ENCODE data around the gene ELOB.

ELOB gene

GRCh38 chr16:2777231-2777902 lies at the start of gene ELOB:
Gene ELOB, minus strand, starts transcription at chr16:2777280. Its CDS starts 41 bp downstream, at chr16:2777239.
- FAIRE-seq = no peak

DNA sequence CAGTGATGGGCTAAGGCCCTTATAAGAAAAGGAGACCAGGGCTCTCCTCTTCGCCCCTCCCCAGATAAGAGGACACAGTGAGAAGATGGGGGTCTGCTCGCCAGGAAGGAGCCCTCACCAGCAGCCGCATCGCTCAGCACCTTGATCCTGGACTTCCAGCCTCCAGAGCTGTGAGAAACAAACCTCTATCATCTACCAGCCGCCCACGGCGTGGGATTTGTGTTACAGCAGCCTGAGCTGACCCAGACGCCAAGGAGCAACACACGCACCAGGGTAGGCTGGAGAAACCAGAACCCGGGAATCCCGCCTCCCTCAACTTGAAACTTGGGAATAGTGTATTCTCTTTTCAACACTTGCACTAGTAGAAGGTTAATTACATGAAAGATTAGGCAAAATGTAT lies 48.8 kb upstream of the ELOB start:
- FAIRE-seq = no peak

DNA sequence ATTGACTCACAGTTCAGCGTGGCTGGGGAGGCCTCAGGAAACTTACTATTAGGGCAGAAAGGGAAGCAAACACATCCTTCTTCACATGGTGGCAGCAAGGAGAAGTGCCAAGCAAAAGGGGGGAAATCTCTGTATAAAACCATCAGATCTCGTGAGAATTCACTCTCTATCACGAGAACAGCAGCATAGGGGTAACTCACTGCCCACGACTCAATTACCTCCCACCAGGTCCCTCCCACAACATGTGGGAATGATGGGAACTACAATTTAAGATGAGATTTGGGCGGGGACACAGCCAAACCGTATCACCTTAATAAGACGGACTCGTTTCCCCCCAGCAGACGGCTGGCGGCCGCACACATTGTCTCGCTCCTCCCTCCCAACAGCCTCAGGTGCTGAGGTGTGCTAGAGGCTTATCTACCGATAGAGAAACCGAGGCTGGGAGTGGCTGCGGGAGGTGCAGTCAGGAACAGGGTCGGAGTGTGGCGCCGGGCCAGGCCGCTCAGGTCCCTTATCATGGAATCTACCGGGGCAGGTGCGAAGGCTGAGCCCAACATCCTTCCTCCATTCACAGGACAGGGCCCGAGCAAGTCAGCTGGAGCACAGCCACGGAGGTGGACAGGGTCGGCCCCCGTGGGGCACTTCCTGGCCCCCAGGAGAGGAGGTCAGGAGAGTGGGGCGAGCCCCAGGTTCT lies 48.1 kb upstream of the ELOB start:
- no peak for FAIRE-seq

- FAIRE-seq = no peak
Observed at GRCh38 chr16:2824626-2825025, 47.5 kb upstream of the ELOB start.

DNA sequence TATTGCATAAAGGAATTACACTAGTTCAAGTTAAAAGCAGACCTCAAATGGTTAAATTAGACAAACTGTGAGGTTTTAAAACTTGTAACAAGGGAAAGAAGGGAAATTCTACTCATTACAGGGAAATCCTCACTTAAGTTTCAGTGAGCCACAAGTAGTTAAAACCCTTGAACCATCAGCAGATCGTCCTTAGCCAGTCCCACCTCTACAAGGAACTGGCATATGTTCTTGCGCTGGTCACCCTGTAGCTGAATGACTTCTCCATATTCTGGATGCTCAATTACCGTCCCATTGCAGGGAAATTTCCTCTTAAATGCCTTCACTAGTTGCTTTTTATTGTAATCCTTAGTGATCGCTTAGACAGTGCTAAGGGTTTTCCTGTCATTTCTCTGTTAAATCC lies 45.4 kb upstream of the ELOB start:
- no peak for FAIRE-seq

GRCh38 chr16:2822158-2822495 lies 45.0 kb upstream of the ELOB start:
- FAIRE-seq = no peak

DNA sequence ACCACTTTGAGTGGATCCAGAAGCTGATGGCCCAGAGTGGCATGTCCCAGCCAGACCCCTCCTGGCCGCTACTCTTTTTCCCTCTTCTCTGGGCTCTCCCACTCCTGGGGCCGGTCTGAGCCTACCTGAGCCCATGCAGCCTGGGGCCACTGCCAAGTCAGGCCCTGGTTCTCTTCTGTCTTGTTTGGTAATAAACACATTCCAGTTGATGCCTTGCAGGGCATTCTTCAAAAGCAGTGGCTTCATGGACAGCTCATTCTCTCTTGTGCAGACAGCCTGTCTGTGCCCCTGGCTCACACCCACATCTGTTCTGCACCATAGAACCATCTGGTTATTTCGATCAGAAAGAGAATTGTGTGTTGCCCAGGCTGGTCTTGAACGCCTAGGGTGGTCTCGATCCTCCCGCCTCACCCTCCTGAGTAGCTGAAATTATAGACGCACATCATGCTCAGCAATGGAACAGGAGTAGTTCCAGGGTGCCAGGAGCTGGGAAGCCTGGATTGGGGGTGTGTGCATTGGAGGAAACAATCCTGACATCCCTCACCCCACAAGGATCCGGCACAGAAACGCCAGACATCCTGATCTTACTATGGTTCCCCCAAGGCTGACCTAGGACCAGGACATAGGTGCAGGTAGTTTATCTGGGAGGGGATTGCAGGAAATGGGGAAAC lies 44.5 kb upstream of the ELOB start:
- FAIRE-seq = no peak

DNA sequence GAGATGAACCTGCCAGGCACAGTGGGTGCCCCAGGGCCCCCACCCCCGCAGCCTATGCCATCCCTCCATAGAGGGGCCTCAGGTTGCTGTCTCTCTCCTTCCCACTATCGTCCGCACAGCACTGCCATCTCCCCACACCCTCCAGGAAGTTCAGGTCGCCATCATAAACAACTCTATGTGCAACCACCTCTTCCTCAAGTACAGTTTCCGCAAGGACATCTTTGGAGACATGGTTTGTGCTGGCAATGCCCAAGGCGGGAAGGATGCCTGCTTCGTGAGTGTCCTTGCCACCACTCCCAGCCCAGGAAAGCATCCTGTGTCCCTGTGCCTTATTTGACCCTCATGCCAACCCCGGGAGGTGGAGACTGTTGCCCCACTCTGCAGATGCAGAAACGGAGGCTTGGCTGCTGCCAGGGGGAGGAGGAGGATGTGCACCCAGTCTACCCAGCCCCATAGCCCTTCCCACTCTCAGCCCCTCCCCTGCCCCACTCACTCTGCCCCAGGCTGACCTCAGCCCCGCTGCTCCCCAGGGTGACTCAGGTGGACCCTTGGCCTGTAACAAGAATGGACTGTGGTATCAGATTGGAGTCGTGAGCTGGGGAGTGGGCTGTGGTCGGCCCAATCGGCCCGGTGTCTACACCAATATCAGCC lies 43.9 kb upstream of the ELOB start:
- no peak for FAIRE-seq

GRCh38 chr16:2819939-2820835 lies 43.1 kb upstream of the ELOB start:
- FAIRE-seq = no peak

GRCh38 chr16:2819179-2819938 lies 42.3 kb upstream of the ELOB start:
- no peak for FAIRE-seq

DNA sequence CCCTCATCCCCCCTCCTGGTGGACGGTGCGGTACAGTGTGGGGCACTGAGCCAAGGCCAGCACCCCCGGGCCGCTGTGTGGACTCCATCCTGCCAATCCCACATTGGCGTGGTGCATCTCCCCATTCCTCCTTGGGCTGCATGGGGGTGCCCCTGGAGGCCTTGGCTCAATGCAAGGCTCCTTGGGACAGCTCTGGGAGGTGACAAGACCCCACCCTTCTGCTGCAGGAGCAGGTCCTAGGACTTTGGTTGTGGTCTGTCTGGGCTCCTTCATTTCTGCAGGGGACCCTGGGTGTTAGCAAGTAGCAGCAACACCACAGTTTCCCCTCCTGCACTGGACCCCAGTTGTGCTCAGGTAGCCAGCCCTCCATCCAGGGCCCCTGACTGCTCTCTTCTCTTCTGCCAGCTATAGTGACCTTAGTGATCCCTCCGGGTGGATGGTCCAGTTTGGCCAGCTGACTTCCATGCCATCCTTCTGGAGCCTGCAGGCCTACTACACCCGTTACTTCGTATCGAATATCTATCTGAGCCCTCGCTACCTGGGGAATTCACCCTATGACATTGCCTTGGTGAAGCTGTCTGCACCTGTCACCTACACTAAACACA lies 41.3 kb upstream of the ELOB start:
- FAIRE-seq = no peak

- no peak for FAIRE-seq
Observed at GRCh38 chr16:2817340-2818271, 40.5 kb upstream of the ELOB start.

GRCh38 chr16:2816751-2817339 lies 39.8 kb upstream of the ELOB start, which contains the start of gene PRSS21:
Gene PRSS21, plus strand, starts transcription at chr16:2817237. Its CDS starts 32 bp downstream, at chr16:2817269.
- FAIRE-seq = no peak

- no peak for FAIRE-seq
Observed at GRCh38 chr16:2815299-2815771, 38.3 kb upstream of the ELOB start.

GRCh38 chr16:2814551-2815298 lies 37.6 kb upstream of the ELOB start:
- no peak for FAIRE-seq

DNA sequence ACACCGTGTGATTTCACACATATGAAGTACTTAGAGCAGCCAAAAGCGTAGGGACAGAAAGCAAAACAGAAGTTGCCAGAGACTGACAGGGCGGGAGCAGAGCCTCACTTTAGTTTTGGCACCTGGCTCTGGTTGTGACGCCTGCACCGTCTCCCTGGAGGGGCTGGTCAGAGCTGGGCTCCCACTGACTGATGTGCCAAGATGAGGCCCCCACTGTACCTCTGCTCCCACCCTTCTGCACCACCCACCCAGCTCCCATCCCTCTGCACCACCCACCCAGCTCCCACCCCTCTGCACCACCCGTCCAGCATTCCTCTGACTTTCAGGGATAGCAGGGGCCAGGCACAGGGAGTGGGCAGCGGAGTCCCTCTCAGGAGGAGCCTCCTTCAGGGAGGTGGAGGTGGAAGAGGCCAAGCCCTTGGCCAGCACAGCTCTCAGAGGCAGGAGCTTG lies 36.7 kb upstream of the ELOB start:
- no peak for FAIRE-seq

- no peak for FAIRE-seq
Observed at GRCh38 chr16:2811703-2812471, 34.8 kb upstream of the ELOB start.

- FAIRE-seq = no peak
Observed at GRCh38 chr16:2810651-2811050, 33.6 kb upstream of the ELOB start.
